Measurements from ENCODE around the gene CRHR2.

- no peak for TF ChIP-seq ZNF274 (IDR thresholded peaks at IDR 0.05; ENCODE audit: low read depth, low read length)
- no peak for TF ChIP-seq YY1 (IDR thresholded peaks at IDR 0.05; ENCODE audit: insufficient read depth, insufficient read length)
- no peak for TF ChIP-seq SUZ12 (IDR thresholded peaks at IDR 0.05; ENCODE audit: extremely low read depth, insufficient read depth, insufficient read length)
Observed at GRCh38 chr7:30694774-30695721, 12.8 kb upstream of the CRHR2 start.
